Measurements from ENCODE around the gene CNTFR. TPM values are rescaled to one million over a fixed set of nuclear protein-coding genes. Genes with fewer than 3 reads are reported as not detected.

The CNTFR gene
- total RNA-seq, 1 experiment from 2014 or later: 4.5 TPM

- ChIA-PET POLR2A (ENCODE audit: low non-redundant PET) (no interaction called here), CTCF (no interaction called here)
- TF ChIP-seq EZH2 (IDR thresholded peaks at IDR 0.05; ENCODE audit: borderline replicate concordance, low read depth, low read length, poor library complexity, severe bottlenecking): no peak
- no peak for TF ChIP-seq CTCF (conservative IDR thresholded peaks at IDR 0.05; ENCODE audit: low read depth, low read length)
- Histone ChIP-seq H3K27me3 (replicated peaks; ENCODE audit: insufficient read depth, low read depth, low read length, poor library complexity) (peaks cover 13% of the 10 kb centered on the region), H3K36me3 (ENCODE audit: insufficient read depth, low read length, poor library complexity, severe bottlenecking) (no peaks in the 10 kb centered on the region), H3K9me3 (ENCODE audit: low read depth, low read length, poor library complexity, severe bottlenecking) (no peaks in the 10 kb centered on the region), H3K27ac (ENCODE audit: low read depth, low read length, poor library complexity, severe bottlenecking) (no peak overlapping the region), H3K4me3 (ENCODE audit: low read depth, low read length, poor library complexity, severe bottlenecking) (no peak overlapping the region), H3K4me1 (ENCODE audit: insufficient read depth, low read length, poor library complexity, severe bottlenecking) (peaks cover 22% of the 10 kb centered on the region)
- intact Hi-C loops (cut with micrococcal nuclease; ENCODE audit: unreplicated experiment): no loop called here
- no peak for DNase-seq (ENCODE audit: low spot score)
- no TSS peak for BruUV-seq (replicated peaks)
Observed at GRCh38 chr9:34581318-34581717, 8.2 kb downstream of the CNTFR start.

- no peak for DNase-seq (ENCODE audit: low spot score)
- peaks cover 9% of the 10 kb centered on the region for H3K27me3 ChIP-seq (replicated peaks; ENCODE audit: insufficient read depth, low read depth, low read length, poor library complexity)
- ChIA-PET CTCF (no interaction called here), POLR2A (ENCODE audit: low non-redundant PET) (no interaction called here)
- peaks cover 22% of the 10 kb centered on the region for H3K4me1 ChIP-seq (ENCODE audit: insufficient read depth, low read length, poor library complexity, severe bottlenecking)
- intact Hi-C loops (cut with micrococcal nuclease; ENCODE audit: unreplicated experiment): no loop called here
- no peak overlapping the region for H3K4me3 ChIP-seq (ENCODE audit: low read depth, low read length, poor library complexity, severe bottlenecking)
- BruUV-seq (replicated peaks): no TSS peak
- no peaks in the 10 kb centered on the region for H3K9me3 ChIP-seq (ENCODE audit: low read depth, low read length, poor library complexity, severe bottlenecking)
- H3K27ac ChIP-seq (ENCODE audit: low read depth, low read length, poor library complexity, severe bottlenecking): no peak overlapping the region
- no peaks in the 10 kb centered on the region for H3K36me3 ChIP-seq (ENCODE audit: insufficient read depth, low read length, poor library complexity, severe bottlenecking)
- TF ChIP-seq CTCF (conservative IDR thresholded peaks at IDR 0.05; ENCODE audit: low read depth, low read length) (no peak), EZH2 (IDR thresholded peaks at IDR 0.05; ENCODE audit: borderline replicate concordance, low read depth, low read length, poor library complexity, severe bottlenecking) (no peak)
Observed at GRCh38 chr9:34580358-34580757, 9.2 kb downstream of the CNTFR start.

GRCh38 chr9:34579808-34580163 lies 9.7 kb downstream of the CNTFR start:
- no peaks in the 10 kb centered on the region for H3K36me3 ChIP-seq (ENCODE audit: insufficient read depth, low read length, poor library complexity, severe bottlenecking)
- H3K4me1 ChIP-seq (ENCODE audit: insufficient read depth, low read length, poor library complexity, severe bottlenecking): peaks cover 22% of the 10 kb centered on the region
- no peak for DNase-seq (ENCODE audit: low spot score)
- H3K27me3 ChIP-seq (replicated peaks; ENCODE audit: insufficient read depth, low read depth, low read length, poor library complexity): peaks cover 9% of the 10 kb centered on the region
- CTCF ChIA-PET: no interaction called here
- H3K9me3 ChIP-seq (ENCODE audit: low read depth, low read length, poor library complexity, severe bottlenecking): no peaks in the 10 kb centered on the region
- TF ChIP-seq EZH2 (IDR thresholded peaks at IDR 0.05; ENCODE audit: borderline replicate concordance, low read depth, low read length, poor library complexity, severe bottlenecking) (no peak), CTCF (conservative IDR thresholded peaks at IDR 0.05; ENCODE audit: low read depth, low read length) (no peak)
- BruUV-seq (replicated peaks): no TSS peak
- POLR2A ChIA-PET (ENCODE audit: low non-redundant PET): no interaction called here
- no peak overlapping the region for H3K4me3 ChIP-seq (ENCODE audit: low read depth, low read length, poor library complexity, severe bottlenecking)
- intact Hi-C loops (cut with micrococcal nuclease; ENCODE audit: unreplicated experiment): no loop called here
- H3K27ac ChIP-seq (ENCODE audit: low read depth, low read length, poor library complexity, severe bottlenecking): no peak overlapping the region

Data from A673 (cell line).